KOPT-K1 (cell line): ENCODE results near the gene CMC2.

Source experiments
- H3K27ac ChIP-seq: fragments of 200-600 bp; sonication (generic); 2 replicates; pipeline ENCODE4 v1.5.1; 2016; ENCODE audit warnings: antibody characterized with exemption, mild to moderate bottlenecking, low read depth, low read length; ENCODE audit not compliant: poor library complexity, severe bottlenecking
- H3K36me3 ChIP-seq: fragments of 200-600 bp; sonication (generic); 2 replicates; pipeline ENCODE4 v1.5.1; 2017; ENCODE audit warnings: antibody characterized with exemption, mild to moderate bottlenecking, low read length, moderate library complexity; ENCODE audit not compliant: insufficient read depth
- H3K9me3 ChIP-seq: fragments of 200-600 bp; sonication (generic); 2 replicates; pipeline ENCODE4 v1.5.1; 2017; ENCODE audit warnings: antibody characterized with exemption, low read length, mild to moderate bottlenecking; ENCODE audit not compliant: insufficient read depth, poor library complexity, severe bottlenecking

Gene CMC2

GRCh38 chr16:81006813-81007695 lies at the start of gene CMC2, which contains the start of gene CENPN:
Gene CMC2 (minus strand): TSS chr16:81006885. CDS start chr16:80997394, 9,491 bp downstream.
Gene CENPN (plus strand): TSS chr16:81007214. CDS start chr16:81011940, 4,726 bp downstream.
- Histone ChIP-seq H3K27ac (peak within 1 kb of the TSS; percentile 97), H3K36me3 (peaks cover 33% of the 10 kb centered on the region), H3K9me3 (no peaks in the 10 kb centered on the region)

DNA sequence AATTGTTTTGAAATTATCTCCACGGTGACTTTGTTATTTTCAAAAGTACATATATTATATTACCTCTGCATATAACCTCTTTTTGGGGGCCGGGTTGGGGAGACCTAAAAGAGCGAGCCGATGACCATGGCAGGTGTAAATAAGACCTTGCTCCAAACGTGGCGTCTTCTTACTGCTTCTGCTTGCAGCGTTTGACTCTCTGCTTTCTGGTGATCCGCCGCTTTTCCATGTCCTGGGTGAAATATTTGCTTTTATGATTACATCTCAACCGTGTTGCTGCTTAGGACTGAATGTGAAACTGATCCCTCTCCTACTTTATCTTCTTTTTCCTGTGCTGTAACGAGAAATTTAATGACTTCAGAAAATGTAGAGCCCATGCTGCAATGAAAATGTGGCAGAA lies 47.1 kb upstream of the CMC2 start:
- Histone ChIP-seq H3K9me3 (peaks cover 14% of the 10 kb centered on the region), H3K27ac (no peak overlapping the region), H3K36me3 (no peaks in the 10 kb centered on the region)

DNA sequence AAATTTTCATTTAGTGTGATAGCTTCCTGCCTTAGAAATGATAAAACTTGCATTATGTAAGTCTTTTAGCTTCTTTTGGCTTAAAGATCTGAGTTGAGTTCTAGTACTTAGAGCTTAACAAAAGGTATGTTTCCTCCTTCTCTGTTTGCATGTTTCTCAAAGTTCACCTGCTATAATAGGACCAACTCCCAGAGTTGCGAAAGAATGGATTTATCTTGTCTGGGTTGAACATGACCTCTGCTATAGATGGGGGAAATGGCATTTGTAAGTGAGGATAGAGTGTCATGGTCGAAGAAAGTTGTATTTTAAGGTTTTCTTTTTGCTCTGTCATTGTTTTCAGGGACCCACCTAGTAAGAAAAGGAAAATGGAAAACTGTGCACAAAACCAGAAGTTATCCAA lies 36.1 kb upstream of the CMC2 start:
- H3K27ac ChIP-seq: no peak overlapping the region
- H3K36me3 ChIP-seq: peaks cover 65% of the 10 kb centered on the region
- no peaks in the 10 kb centered on the region for H3K9me3 ChIP-seq

DNA sequence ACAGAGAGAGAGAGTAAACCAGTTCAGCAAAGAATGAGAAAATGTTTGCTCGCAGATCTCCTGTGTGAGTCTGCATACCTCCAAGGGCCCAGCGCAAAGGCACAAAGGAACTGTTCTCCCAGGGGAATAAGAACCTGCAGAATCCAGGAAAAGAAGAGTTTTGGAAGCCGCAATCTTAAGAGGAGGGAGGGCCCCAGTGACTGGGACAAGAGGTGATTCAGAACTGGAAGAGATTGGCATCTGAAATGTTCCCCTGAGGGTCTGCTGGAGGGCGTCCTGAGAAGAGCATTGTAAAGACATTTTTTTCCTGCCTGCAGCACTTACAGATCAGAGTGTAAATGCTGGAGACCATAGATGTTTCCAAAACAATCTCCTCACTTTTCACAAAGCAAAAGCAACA lies 35.0 kb upstream of the CMC2 start:
- H3K36me3 ChIP-seq: peaks cover 65% of the 10 kb centered on the region
- no peak overlapping the region for H3K27ac ChIP-seq
- no peaks in the 10 kb centered on the region for H3K9me3 ChIP-seq

DNA sequence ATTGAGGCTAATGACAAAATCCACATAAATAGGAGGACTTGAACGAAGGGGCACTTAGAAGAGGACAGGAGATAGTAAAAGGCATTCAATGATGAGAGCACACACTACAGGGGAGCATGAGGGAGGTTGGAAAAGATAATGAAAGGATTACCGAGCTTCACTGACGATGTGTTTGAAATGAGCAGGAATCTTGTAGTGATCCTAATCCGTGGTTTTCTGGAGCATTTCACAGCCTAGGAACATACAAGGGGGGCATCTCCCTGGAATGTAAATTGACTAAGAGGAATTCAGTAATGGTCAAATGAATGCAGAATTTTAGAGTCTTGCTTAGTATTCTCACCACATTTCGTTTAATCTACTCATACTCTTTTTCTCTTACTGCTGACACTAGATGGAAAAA lies 34.2 kb upstream of the CMC2 start:
- H3K27ac ChIP-seq: no peak overlapping the region
- no peaks in the 10 kb centered on the region for H3K9me3 ChIP-seq
- peaks cover 56% of the 10 kb centered on the region for H3K36me3 ChIP-seq

- Histone ChIP-seq H3K27ac (no peak overlapping the region), H3K36me3 (peaks cover 49% of the 10 kb centered on the region), H3K9me3 (no peaks in the 10 kb centered on the region)
Measured at GRCh38 chr16:81040131-81040530, 33.4 kb upstream of the CMC2 start.

DNA sequence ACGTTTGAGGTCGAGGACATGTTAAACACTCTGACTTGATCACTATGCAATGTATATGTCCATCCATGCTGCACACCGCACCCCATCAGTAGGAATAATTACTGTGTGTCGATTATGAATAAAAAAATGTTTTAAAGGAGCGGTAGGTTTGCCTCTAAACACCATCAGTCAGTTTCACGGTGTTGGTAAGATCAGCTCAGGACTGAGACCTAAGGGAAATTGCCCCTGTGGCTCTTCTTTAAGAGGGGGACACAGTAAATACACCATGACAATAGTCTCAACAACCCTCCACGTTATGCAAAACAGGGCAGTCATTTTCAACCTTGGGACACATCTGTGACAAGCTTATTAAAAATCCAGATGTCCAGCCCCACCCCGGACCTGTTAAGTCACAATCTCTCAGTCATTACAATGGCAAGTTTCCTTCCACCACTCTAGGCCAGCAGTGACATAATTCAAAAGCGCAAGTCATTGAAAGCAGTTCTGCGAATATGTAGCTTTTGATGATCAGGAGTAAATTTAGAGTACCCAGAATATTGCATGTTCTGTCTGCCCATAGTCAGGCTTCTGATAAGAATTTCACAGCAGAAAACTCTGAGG lies 30.2 kb upstream of the CMC2 start:
- peaks cover 33% of the 10 kb centered on the region for H3K36me3 ChIP-seq
- no peaks in the 10 kb centered on the region for H3K9me3 ChIP-seq
- peak overlapping the region; percentile 59 for H3K27ac ChIP-seq

DNA sequence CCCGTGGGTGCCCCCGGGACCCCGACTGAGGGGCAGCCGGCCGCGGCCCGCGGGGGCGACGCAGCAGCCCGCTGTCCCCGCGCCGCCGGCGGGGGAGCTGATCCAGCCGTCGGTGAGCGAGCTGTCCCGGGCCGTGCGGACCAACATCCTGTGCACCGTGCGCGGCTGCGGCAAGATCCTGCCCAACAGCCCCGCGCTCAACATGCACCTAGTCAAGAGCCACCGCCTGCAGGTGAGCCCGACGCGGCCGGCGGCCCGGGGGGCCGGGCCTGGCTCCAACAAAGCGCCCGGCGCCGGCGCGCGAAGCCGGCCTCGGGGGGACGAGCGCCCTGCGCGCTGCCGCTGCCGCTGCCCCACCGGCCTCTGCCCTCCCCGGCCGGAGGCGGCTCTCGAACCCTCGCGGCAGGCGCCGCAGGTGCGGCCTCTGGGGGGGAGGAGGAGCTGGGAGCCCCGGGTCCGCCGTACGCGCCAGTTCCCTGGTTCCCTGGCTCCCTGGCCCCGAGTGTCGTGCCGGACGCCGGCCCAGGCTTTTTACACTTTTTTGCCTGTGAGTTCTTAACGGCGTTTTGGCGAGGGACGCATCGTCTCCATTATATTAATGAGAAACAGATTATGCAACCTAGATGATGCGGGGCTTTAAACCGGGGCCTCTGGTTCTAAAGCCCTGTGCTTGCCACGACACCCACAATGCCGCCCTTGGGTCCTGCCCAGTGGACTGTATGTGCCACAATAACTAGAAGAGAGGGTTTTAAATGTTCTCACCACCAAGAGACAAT lies 29.5 kb upstream of the CMC2 start:
- Histone ChIP-seq H3K9me3 (no peaks in the 10 kb centered on the region), H3K27ac (peak overlapping the region; percentile 59), H3K36me3 (peaks cover 32% of the 10 kb centered on the region; the same call in 1 of the 2 replicates)

- Histone ChIP-seq H3K36me3 (peaks cover 38% of the 10 kb centered on the region; the same call in 1 of the 2 replicates), H3K9me3 (no peaks in the 10 kb centered on the region), H3K27ac (peak within 1 kb of the TSS; percentile 59)
Measured at GRCh38 chr16:81035398-81035974, 28.8 kb upstream of the CMC2 start, which contains the start of gene ATMIN. Gene ATMIN (plus strand): TSS chr16:81035842. CDS start chr16:81035871, 29 bp downstream.

DNA sequence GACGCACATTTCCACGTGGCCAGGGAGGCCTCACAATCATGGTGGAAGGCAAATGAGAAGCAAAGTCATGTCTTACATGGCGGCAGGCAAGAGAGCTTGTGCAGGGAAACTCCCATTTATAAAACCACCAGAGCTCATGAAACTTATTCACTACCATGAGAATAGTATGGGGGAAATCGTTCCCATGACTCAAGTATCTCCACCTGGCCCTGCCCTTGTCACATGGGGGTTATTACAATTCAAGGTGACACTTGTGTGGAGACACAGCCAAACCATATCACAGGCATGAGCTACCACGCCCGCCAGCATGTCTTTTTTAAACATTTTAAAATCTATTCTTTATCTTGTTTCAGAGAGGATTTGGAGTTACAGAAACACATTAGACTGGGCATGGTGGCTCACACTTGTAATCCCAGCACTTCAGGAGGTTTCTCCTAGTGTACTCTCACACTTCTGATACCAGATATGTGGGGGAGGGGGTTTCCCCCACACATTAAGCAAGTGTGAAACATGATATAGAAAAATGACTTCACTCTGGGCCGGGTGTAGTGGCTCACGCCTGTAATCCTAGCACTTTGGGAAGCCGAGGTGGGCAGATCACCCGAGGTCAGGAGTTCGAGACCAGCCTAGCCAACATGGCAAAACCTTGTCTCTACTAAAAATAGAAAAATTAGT lies 23.4 kb upstream of the CMC2 start:
- H3K27ac ChIP-seq: no peak overlapping the region
- peaks cover 81% of the 10 kb centered on the region for H3K36me3 ChIP-seq
- no peaks in the 10 kb centered on the region for H3K9me3 ChIP-seq

DNA sequence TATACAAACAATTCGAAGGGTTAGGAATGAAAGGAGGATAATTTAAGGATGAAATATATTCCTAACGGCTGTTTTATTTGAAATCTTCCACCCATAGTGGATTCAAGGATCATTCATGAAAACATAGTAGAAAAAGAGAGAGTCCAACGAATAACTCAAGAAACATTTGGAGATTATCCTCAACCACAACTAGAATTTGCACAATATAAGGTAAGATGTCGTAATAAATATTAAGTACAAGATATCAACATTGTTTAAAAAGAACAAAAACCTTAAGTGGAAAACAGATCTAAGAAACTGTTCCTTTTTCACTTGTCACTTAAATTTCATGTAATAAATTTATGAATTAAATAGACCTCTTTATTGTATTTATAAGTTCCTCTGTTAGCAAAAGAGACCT lies 19.7 kb upstream of the CMC2 start:
- H3K27ac ChIP-seq: no peak overlapping the region
- peaks cover 97% of the 10 kb centered on the region for H3K36me3 ChIP-seq
- H3K9me3 ChIP-seq: no peaks in the 10 kb centered on the region

DNA sequence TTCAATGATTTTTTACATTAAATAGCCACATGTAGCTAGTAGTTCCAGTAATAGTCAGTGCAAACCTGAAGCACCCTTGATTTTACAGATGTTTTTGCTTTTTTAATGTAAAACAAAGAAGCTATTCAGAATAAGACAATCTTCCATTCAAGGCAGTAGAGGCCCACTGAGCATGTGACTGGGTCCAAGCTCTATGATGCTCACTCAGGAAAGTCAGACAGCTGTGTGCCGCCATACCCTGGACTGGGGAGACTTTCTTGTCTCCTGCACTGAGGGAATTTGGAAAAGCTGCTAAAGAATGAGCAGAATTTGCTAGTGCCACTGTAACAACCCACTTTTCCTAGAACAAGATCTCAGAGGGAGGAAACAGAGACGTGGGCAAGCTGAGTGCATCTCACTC lies 11.8 kb upstream of the CMC2 start:
- Histone ChIP-seq H3K9me3 (no peaks in the 10 kb centered on the region), H3K36me3 (peaks cover 100% of the 10 kb centered on the region), H3K27ac (no peak overlapping the region)

DNA sequence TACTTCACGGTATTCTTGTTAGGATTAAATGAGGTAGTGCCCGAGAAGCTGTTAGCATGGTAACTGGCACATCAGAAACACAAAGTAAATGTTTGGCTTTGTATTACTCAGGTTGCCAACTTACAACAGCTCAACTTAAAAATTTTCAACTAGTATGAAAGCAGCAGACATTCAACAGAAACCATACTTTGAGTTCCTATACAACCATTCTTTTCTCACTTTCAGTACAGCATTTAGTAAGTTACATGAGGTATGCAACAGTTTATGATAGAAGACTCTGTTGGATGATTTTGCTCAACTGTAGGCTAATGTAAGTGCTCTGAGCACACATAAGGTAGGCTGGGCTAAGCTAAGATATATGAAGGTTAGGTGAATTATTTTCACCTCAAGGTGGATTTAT lies 8.0 kb upstream of the CMC2 start:
- peaks cover 100% of the 10 kb centered on the region for H3K36me3 ChIP-seq
- no peaks in the 10 kb centered on the region for H3K9me3 ChIP-seq
- no peak overlapping the region for H3K27ac ChIP-seq

GRCh38 chr16:81012974-81013373 lies 6.3 kb upstream of the CMC2 start:
- Histone ChIP-seq H3K36me3 (peaks cover 92% of the 10 kb centered on the region), H3K27ac (no peak overlapping the region), H3K9me3 (no peaks in the 10 kb centered on the region)
